GM23338 (cell line): ENCODE results near the gene ACTN2. TPM values are rescaled to one million over a fixed set of nuclear protein-coding genes. Genes with fewer than 3 reads are reported as not detected.

ENCODE experiments used
- ATAC-seq: fragments of 200-7000 bp; cut with Tn5 transposase; 3 replicates; pipeline ENCODE4 v1.9.1; 2020
- DNase-seq: peaks from one replicate; pipeline ENCODE4 v3.0.0-alpha.2; 2015; ENCODE audit warnings: low spot score
- H2AFZ ChIP-seq: fragments of 200-600 bp; sonication (generic); 2 replicates; pipeline ENCODE4 v1.8.0; 2016; ENCODE audit warnings: antibody characterized with exemption, mild to moderate bottlenecking, moderate library complexity
- H3F3A ChIP-seq: fragments of 200-600 bp; sonication (generic); replicated peaks from 2 replicates; pipeline ENCODE4 v1.8.0; 2017; ENCODE audit warnings: antibody characterized with exemption, mixed run types, low read depth
- H3K27ac ChIP-seq: fragments of 200-600 bp; sonication (generic); 2 replicates; pipeline ENCODE4 v1.6.1; 2016; ENCODE audit warnings: low read depth
- H3K27me3 ChIP-seq: fragments of 200-600 bp; sonication (generic); 2 replicates; pipeline ENCODE4 v1.8.0; 2016; ENCODE audit warnings: mild to moderate bottlenecking, mixed run types, moderate library complexity; ENCODE audit not compliant: insufficient read depth
- H3K36me3 ChIP-seq: fragments of 200-600 bp; sonication (generic); 2 replicates; pipeline ENCODE4 v1.8.0; 2016; ENCODE audit warnings: mild to moderate bottlenecking; ENCODE audit not compliant: insufficient read depth
- H3K4me1 ChIP-seq: fragments of 200-600 bp; sonication (generic); 2 replicates; pipeline ENCODE4 v1.8.0; 2016; ENCODE audit warnings: mild to moderate bottlenecking, moderate library complexity; ENCODE audit not compliant: insufficient read depth
- H3K4me2 ChIP-seq: fragments of 200-600 bp; sonication (generic); 2 replicates; pipeline ENCODE4 v1.7.1; 2017; ENCODE audit warnings: mixed run types
- H3K4me3 ChIP-seq: fragments of 200-600 bp; sonication (generic); 2 replicates; pipeline ENCODE4 v1.6.1; 2016; ENCODE audit warnings: mixed run types
- H3K79me2 ChIP-seq: fragments of 200-600 bp; sonication (generic); replicated peaks from 2 replicates; pipeline ENCODE4 v1.8.0; 2017; ENCODE audit warnings: mild to moderate bottlenecking; ENCODE audit not compliant: insufficient read depth
- H3K9me2 ChIP-seq: fragments of 200-600 bp; sonication (generic); 2 replicates; pipeline ENCODE4 v1.8.0; 2017; ENCODE audit not compliant: insufficient read depth
- H4K20me1 ChIP-seq: fragments of 200-600 bp; sonication (generic); replicated peaks from 2 replicates; pipeline ENCODE4 v1.8.0; 2017; ENCODE audit warnings: mild to moderate bottlenecking; ENCODE audit not compliant: insufficient read depth
- H3K27ac Mint-ChIP-seq: 2 replicates; pipeline ENCODE4 v1.8.0; 2020; ENCODE audit warnings: inconsistent platforms, mild to moderate bottlenecking, moderate library complexity, mixed read lengths
- H3K27me3 Mint-ChIP-seq: 3 replicates; pipeline ENCODE4 v1.8.0; 2022; ENCODE audit warnings: low read depth, mild to moderate bottlenecking, moderate library complexity, mixed read lengths, inconsistent platforms; ENCODE audit not compliant: insufficient read depth, poor library complexity
- H3K36me3 Mint-ChIP-seq: 3 replicates; pipeline ENCODE4 v1.8.0; 2021; ENCODE audit warnings: low read depth, mild to moderate bottlenecking, inconsistent platforms, moderate library complexity, mixed read lengths
- H3K4me1 Mint-ChIP-seq: 3 replicates; pipeline ENCODE4 v1.8.0; 2020; ENCODE audit warnings: mild to moderate bottlenecking, inconsistent platforms, mixed read lengths
- H3K4me3 Mint-ChIP-seq: 3 replicates; pipeline ENCODE4 v1.8.0; 2021; ENCODE audit warnings: moderate library complexity, mild to moderate bottlenecking, inconsistent platforms, mixed read lengths
- H3K9me3 Mint-ChIP-seq: 3 replicates; pipeline ENCODE4 v1.8.0; 2020; ENCODE audit warnings: moderate library complexity, mild to moderate bottlenecking, inconsistent platforms, mixed read lengths
- CREB1 ChIP-seq: fragments of 250-450 bp; sonication (Bioruptor Pico); IDR thresholded peaks from 2 replicates; pipeline ENCODE4 v1.5.0; 2020; ENCODE audit warnings: low read depth, mild to moderate bottlenecking, moderate library complexity
- CTCF ChIP-seq, 2 experiments: fragments of 200-600 bp in 1 of 2; sonication (generic) in 1 of 2; conservative IDR thresholded peaks; 2 replicates each; pipeline versions ENCODE4 v1.5.1 to v1.6.1; 2016 to 2017; ENCODE audit warnings: antibody characterized with exemption in 2 of 2, low read depth in 2 of 2, mild to moderate bottlenecking in 2 of 2, moderate library complexity in 1 of 2
- ETS1 ChIP-seq: IDR thresholded peaks from 2 replicates; pipeline ENCODE4 v1.6.1; 2016; ENCODE audit warnings: antibody characterized with exemption
- EZH2 ChIP-seq: fragments of 200-600 bp; sonication (generic); IDR thresholded peaks from one replicate; pipeline ENCODE4 v1.8.0; 2017; ENCODE audit warnings: antibody characterized with exemption, mild to moderate bottlenecking, low read depth; ENCODE audit not compliant: unreplicated experiment
- EZH2phosphoT487 ChIP-seq: fragments of 200-600 bp; sonication (generic); IDR thresholded peaks from one replicate; pipeline ENCODE4 v1.8.1; 2018; ENCODE audit warnings: antibody characterized with exemption; ENCODE audit not compliant: unreplicated experiment
- JUNB ChIP-seq: IDR thresholded peaks from one replicate; pipeline ENCODE4 v1.6.1; 2016; ENCODE audit warnings: antibody characterized with exemption; ENCODE audit not compliant: unreplicated experiment
- NANOG ChIP-seq: IDR thresholded peaks from 2 replicates; pipeline ENCODE4 v1.6.1; 2016; ENCODE audit warnings: antibody characterized with exemption, borderline replicate concordance
- POLR2AphosphoS5 ChIP-seq: IDR thresholded peaks from 2 replicates; pipeline ENCODE4 v1.6.1; 2016; ENCODE audit warnings: antibody characterized with exemption, low read depth
- REST ChIP-seq: IDR thresholded peaks from one replicate; pipeline ENCODE4 v1.6.1; 2018; ENCODE audit warnings: antibody characterized with exemption; ENCODE audit not compliant: unreplicated experiment
- STAT1 ChIP-seq: IDR thresholded peaks from one replicate; pipeline ENCODE4 v1.6.1; 2016; ENCODE audit warnings: antibody characterized with exemption; ENCODE audit not compliant: unreplicated experiment
- ZNF114 ChIP-seq: fragments of 250-450 bp; sonication (Bioruptor Pico); IDR thresholded peaks from 2 replicates; pipeline ENCODE4 v1.5.0; 2020; ENCODE audit warnings: mild to moderate bottlenecking, moderate library complexity
- ZNF331 ChIP-seq: fragments of 250-450 bp; sonication (Bioruptor Pico); IDR thresholded peaks from 2 replicates; pipeline ENCODE4 v1.5.0; 2020; ENCODE audit warnings: low read depth, mild to moderate bottlenecking, moderate library complexity
- ZNF462 ChIP-seq: fragments of 250-450 bp; sonication (Bioruptor Pico); IDR thresholded peaks from 2 replicates; pipeline ENCODE4 v1.5.0; 2020; ENCODE audit warnings: mild to moderate bottlenecking, moderate library complexity
- polyA plus RNA-seq: library from polyadenylated mRNA; unstranded; fragments of >200 nt; fragmentation: Nextera tagmentation; extraction: Ambion mirVana; gene quantifications from 2 replicates; pipeline ENCODE4 v1.2.1, GENCODE V29; 2016
- total RNA-seq: library from RNA; depleted of rRNA; stranded (reverse); fragments of >200 nt; shearing (Covaris generic); gene quantifications from 2 replicates; pipeline ENCODE4 v1.2.3, GENCODE V29; 2014

ACTN2 gene
- total and polyA plus RNA-seq, 2 experiments from 2014 or later = 1.9 to 2.8 TPM

GRCh38 chr1:236760480-236760879 is 74.2 kb downstream of the ACTN2 start:
- no peaks in the 10 kb centered on the region for H3K9me2 ChIP-seq
- no peak overlapping the region for H3K4me2 ChIP-seq
- H3K36me3 ChIP-seq = no peaks in the 10 kb centered on the region
- no peaks in the 10 kb centered on the region for H3K36me3 Mint-ChIP-seq
- no peaks in the 10 kb centered on the region for H3K4me1 ChIP-seq
- H3K27ac Mint-ChIP-seq = no peak overlapping the region
- H4K20me1 ChIP-seq = 0 out of 2 replicates have a peak, but pooled peaks cover 3% of the 10 kb centered on the region
- no peak overlapping the region for H2AFZ ChIP-seq
- no peak for TF ChIP-seq CTCF (conservative IDR thresholded peaks at IDR 0.05; ENCODE audit: low read depth in 2 of 2)
- no peak for TF ChIP-seq EZH2phosphoT487
- TF ChIP-seq JUNB = no peak
- TF ChIP-seq POLR2AphosphoS5 = no peak
- no peak for TF ChIP-seq ETS1
- no peak for TF ChIP-seq NANOG
- TF ChIP-seq REST = no peak
- no peak for TF ChIP-seq STAT1
- no peak for TF ChIP-seq CREB1 (CRISPR knock-in tag)
- no peak for TF ChIP-seq ZNF114 (CRISPR knock-in tag)
- no peak for TF ChIP-seq ZNF331 (CRISPR knock-in tag)
- no peak for TF ChIP-seq ZNF462
- TF ChIP-seq EZH2 = no peak
- H3K4me3 Mint-ChIP-seq = no peak overlapping the region
- DNase-seq (no peak), ATAC-seq (no peak)
- 0 out of 3 replicates have a peak, but pooled peaks cover 2% of the 10 kb centered on the region for H3K4me1 Mint-ChIP-seq
- no peak overlapping the region; the same call in 1 of the 2 replicates for H3K27ac ChIP-seq
- H3K79me2 ChIP-seq = no peaks in the 10 kb centered on the region
- no peak overlapping the region for H3K4me3 ChIP-seq
- no peaks in the 10 kb centered on the region for H3K27me3 Mint-ChIP-seq
- H3K9me3 Mint-ChIP-seq = no peaks in the 10 kb centered on the region
- H3F3A ChIP-seq = no peaks in the 10 kb centered on the region
- H3K27me3 ChIP-seq = no peaks in the 10 kb centered on the region
